ENCODE results near the gene TMEM219. TPM values are rescaled to one million over a fixed set of nuclear protein-coding genes. Genes with fewer than 3 reads are reported as not detected.

TMEM219 gene
- total and polyA plus RNA-seq, 10 of the 15 experiments (the other 5 are each of a cell fraction or from before 2014, with no cell fraction given), result 33.6 to 74.6 (median 56.5) TPM

DNA sequence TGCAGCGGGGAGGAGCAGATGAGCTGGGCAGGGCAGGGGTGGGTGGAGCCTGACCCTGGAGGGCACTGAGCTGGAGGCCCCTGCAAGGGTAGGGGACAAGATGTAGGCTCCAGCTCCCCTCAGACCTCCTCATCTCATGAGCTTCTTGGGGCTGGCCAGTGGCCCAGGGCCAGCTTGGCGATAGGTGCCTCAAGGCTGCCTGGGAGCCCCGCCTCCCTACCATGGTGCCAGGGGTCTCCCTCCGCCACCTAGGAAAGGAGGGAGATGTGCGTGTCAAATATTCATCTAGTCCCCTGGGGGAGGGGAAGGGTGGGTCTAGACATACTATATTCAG lies 29.7 kb downstream of the TMEM219 start:
- intact Hi-C loops (cut with micrococcal nuclease; ENCODE audit: unreplicated experiment) (no loop called here), in situ Hi-C loops (cut with MboI) (no loop called here)
- peaks cover 7 to 29% of the 10 kb centered on the region in 2 experiments; a peak in 3 of 4 replicates for H3K36me3 ChIP-seq (ENCODE audit: control insufficient read depth in 2 of 2, insufficient read depth in 2 of 2, low read length in 1 of 2)
- H3K79me2 ChIP-seq (ENCODE audit: control insufficient read depth, insufficient read depth, low read length), result peaks cover 13% of the 10 kb centered on the region
- CTCF ChIA-PET, result interaction anchor here (1.7 kb wide), 1 partner anchor 16 kb away, joined by 4 read pairs; no protein-coding TSS in a partner anchor
- no peak overlapping the region for H2AFZ ChIP-seq (ENCODE audit: control insufficient read depth, low read depth, low read length)
- H3K9me3 ChIP-seq (replicated peaks; ENCODE audit: control insufficient read depth, insufficient read depth, low read length), result no peaks in the 10 kb centered on the region
- peaks cover 6% of the 10 kb centered on the region; the same call in 1 of the 2 replicates for H3K4me1 ChIP-seq (ENCODE audit: control insufficient read depth, insufficient read depth, low read length)
- no peak for DNase-seq (ENCODE audit: low read depth, low spot score)
- 79% methylated on average over 5 of the region's 5 CpGs for WGBS (ENCODE audit: insufficient coverage, insufficient replicate concordance, low lambda C conversion rate, missing lambda C conversion rate)
- no peak for TF ChIP-seq SMAD5 (IDR thresholded peaks at IDR 0.05; ENCODE audit: low read depth)
- no peak for TF ChIP-seq CHD2 (IDR thresholded peaks at IDR 0.05; ENCODE audit: borderline replicate concordance, low read depth, low read length)
- no peak for TF ChIP-seq NR2C1 (IDR thresholded peaks at IDR 0.05)
- TF ChIP-seq SP1 (IDR thresholded peaks at IDR 0.05; ENCODE audit: low read depth, low read length), result no peak
- no peak for TF ChIP-seq CBX5 (IDR thresholded peaks at IDR 0.05; ENCODE audit: low read depth)
- TF ChIP-seq FOXM1 (IDR thresholded peaks at IDR 0.05; ENCODE audit: low read depth, low read length), result no peak
- TF ChIP-seq, protein P1, sequence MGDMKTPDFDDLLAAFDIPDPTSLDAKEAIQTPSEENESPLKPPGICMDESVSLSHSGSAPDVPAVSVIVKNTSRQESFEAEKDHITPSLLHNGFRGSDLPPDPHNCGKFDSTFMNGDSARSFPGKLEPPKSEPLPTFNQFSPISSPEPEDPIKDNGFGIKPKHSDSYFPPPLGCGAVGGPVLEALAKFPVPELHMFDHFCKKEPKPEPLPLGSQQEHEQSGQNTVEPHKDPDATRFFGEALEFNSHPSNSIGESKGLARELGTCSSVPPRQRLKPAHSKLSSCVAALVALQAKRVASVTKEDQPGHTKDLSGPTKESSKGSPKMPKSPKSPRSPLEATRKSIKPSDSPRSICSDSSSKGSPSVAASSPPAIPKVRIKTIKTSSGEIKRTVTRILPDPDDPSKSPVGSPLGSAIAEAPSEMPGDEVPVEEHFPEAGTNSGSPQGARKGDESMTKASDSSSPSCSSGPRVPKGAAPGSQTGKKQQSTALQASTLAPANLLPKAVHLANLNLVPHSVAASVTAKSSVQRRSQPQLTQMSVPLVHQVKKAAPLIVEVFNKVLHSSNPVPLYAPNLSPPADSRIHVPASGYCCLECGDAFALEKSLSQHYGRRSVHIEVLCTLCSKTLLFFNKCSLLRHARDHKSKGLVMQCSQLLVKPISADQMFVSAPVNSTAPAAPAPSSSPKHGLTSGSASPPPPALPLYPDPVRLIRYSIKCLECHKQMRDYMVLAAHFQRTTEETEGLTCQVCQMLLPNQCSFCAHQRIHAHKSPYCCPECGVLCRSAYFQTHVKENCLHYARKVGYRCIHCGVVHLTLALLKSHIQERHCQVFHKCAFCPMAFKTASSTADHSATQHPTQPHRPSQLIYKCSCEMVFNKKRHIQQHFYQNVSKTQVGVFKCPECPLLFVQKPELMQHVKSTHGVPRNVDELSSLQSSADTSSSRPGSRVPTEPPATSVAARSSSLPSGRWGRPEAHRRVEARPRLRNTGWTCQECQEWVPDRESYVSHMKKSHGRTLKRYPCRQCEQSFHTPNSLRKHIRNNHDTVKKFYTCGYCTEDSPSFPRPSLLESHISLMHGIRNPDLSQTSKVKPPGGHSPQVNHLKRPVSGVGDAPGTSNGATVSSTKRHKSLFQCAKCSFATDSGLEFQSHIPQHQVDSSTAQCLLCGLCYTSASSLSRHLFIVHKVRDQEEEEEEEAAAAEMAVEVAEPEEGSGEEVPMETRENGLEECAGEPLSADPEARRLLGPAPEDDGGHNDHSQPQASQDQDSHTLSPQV (IDR thresholded peaks at IDR 0.05), result no peak
- TF ChIP-seq ZNF207 (IDR thresholded peaks at IDR 0.05; ENCODE audit: borderline replicate concordance), result no peak
- TF ChIP-seq, protein P2, sequence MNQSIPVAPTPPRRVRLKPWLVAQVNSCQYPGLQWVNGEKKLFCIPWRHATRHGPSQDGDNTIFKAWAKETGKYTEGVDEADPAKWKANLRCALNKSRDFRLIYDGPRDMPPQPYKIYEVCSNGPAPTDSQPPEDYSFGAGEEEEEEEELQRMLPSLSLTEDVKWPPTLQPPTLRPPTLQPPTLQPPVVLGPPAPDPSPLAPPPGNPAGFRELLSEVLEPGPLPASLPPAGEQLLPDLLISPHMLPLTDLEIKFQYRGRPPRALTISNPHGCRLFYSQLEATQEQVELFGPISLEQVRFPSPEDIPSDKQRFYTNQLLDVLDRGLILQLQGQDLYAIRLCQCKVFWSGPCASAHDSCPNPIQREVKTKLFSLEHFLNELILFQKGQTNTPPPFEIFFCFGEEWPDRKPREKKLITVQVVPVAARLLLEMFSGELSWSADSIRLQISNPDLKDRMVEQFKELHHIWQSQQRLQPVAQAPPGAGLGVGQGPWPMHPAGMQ (IDR thresholded peaks at IDR 0.05; ENCODE audit: borderline replicate concordance), result no peak
- TF ChIP-seq RAD21 (IDR thresholded peaks at IDR 0.05; ENCODE audit: insufficient read depth, low read depth, low read length), result no peak
- TF ChIP-seq, protein P3, sequence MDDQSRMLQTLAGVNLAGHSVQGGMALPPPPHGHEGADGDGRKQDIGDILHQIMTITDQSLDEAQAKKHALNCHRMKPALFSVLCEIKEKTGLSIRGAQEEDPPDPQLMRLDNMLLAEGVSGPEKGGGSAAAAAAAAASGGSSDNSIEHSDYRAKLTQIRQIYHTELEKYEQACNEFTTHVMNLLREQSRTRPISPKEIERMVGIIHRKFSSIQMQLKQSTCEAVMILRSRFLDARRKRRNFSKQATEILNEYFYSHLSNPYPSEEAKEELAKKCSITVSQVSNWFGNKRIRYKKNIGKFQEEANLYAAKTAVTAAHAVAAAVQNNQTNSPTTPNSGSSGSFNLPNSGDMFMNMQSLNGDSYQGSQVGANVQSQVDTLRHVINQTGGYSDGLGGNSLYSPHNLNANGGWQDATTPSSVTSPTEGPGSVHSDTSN (IDR thresholded peaks at IDR 0.05; ENCODE audit: insufficient replicate concordance, low read depth, low read length), result no peak
- TF ChIP-seq JUNB (IDR thresholded peaks at IDR 0.05), result no peak
- FAIRE-seq, result no peak
- RAD21 ChIA-PET (ENCODE audit: unreplicated experiment), result no interaction called here
- SMC1A ChIA-PET (ENCODE audit: uncharacterized antibody, unreplicated experiment), result no interaction called here
- no peaks in the 10 kb centered on the region for H3K27me3 ChIP-seq (replicated peaks in 1 of 2; ENCODE audit: control insufficient read depth in 2 of 2, insufficient read depth in 2 of 2, low read length in 1 of 2)
- POLR2A ChIA-PET, result interaction anchor here (1.1 kb wide), 1 partner anchor 16 kb away, joined by 3 read pairs; no protein-coding TSS in a partner anchor
- BruUV-seq (replicated peaks), result no TSS peak
- no peak overlapping the region for H3K4me2 ChIP-seq (ENCODE audit: control insufficient read depth, insufficient read depth)
- no peaks in the 10 kb centered on the region for H4K20me1 ChIP-seq (ENCODE audit: control insufficient read depth, insufficient read depth)
- H3K9ac ChIP-seq (ENCODE audit: control insufficient read depth, insufficient read depth, low read length), result no peak overlapping the region
- no peak overlapping the region for H3K27ac ChIP-seq (ENCODE audit: control insufficient read depth, insufficient read depth)
- H3K4me3 ChIP-seq, result no peak overlapping the region
- ATAC-seq, result no peak

All from GM12878 (cell line).